Mesenchymal stem cell (in vitro differentiated cells and primary cell): ENCODE data around the gene TRIP12.
"Not testable (repeated sequence)": the region's sequence is repeated elsewhere in the genome, so short reads cannot be mapped to it uniquely, and the experiment has no call there.

Experiments used
- DNase-seq: peaks from one replicate; pipeline ENCODE4 v3.0.0-alpha.2; 2013
- H2AFZ ChIP-seq: one replicate; pipeline ENCODE4 v1.6.1; 2013; ENCODE audit warnings: low read depth, mild to moderate bottlenecking, control low read depth, inconsistent platforms, low read length, moderate library complexity
- H2AK5ac ChIP-seq: 2 replicates; pipeline ENCODE4 v1.6.1; 2013; ENCODE audit warnings: low read length, moderate library complexity, mild to moderate bottlenecking, inconsistent platforms; ENCODE audit not compliant: severe bottlenecking
- H2BK120ac ChIP-seq: one replicate; pipeline ENCODE4 v1.6.1; 2013; ENCODE audit warnings: low read depth, mild to moderate bottlenecking, inconsistent platforms, low read length, moderate library complexity
- H2BK12ac ChIP-seq, 2 experiments: one replicate each; pipeline ENCODE4 v1.6.1; 2013; ENCODE audit warnings: inconsistent platforms in 2 of 2, low read length in 2 of 2, mild to moderate bottlenecking in 2 of 2, moderate library complexity in 2 of 2, control low read depth in 1 of 2
- H2BK15ac ChIP-seq: one replicate; pipeline ENCODE4 v1.6.1; 2013; ENCODE audit warnings: mild to moderate bottlenecking, low read depth, inconsistent platforms; ENCODE audit not compliant: poor library complexity, severe bottlenecking
- H2BK5ac ChIP-seq: 2 replicates; pipeline ENCODE4 v1.6.1; 2013; ENCODE audit warnings: low read depth, mild to moderate bottlenecking, low read length, control low read depth, inconsistent platforms; ENCODE audit not compliant: poor library complexity, severe bottlenecking
- H3K14ac ChIP-seq, 2 experiments: one replicate each; pipeline ENCODE4 v1.6.1; 2013; ENCODE audit warnings: inconsistent platforms in 2 of 2, low read length in 2 of 2, control low read depth in 1 of 2, mild to moderate bottlenecking in 1 of 2, moderate library complexity in 1 of 2
- H3K18ac ChIP-seq, 2 experiments: one replicate each; pipeline ENCODE4 v1.6.1; 2013; ENCODE audit warnings: inconsistent platforms in 2 of 2, low read length in 2 of 2, control low read depth in 1 of 2, low read depth in 1 of 2, mild to moderate bottlenecking in 1 of 2
- H3K23ac ChIP-seq, 2 experiments: one replicate each; pipeline ENCODE4 v1.6.1; 2013; ENCODE audit warnings: inconsistent platforms in 2 of 2, low read length in 2 of 2, mild to moderate bottlenecking in 2 of 2, moderate library complexity in 2 of 2, control low read depth in 1 of 2
- H3K27ac ChIP-seq: 2 replicates; pipeline ENCODE4 v1.5.1; 2013; ENCODE audit warnings: mild to moderate bottlenecking, moderate library complexity, low read length, control low read depth, inconsistent platforms; ENCODE audit not compliant: poor library complexity, severe bottlenecking
- H3K27me3 ChIP-seq, 2 experiments: 2 replicates each; pipeline versions ENCODE4 v1.6.1 to v1.7.0; 2013; ENCODE audit warnings: low read length in 2 of 2, mild to moderate bottlenecking in 2 of 2, moderate library complexity in 2 of 2, control low read depth in 1 of 2, inconsistent platforms in 1 of 2; ENCODE audit not compliant: control insufficient read depth in 1 of 2, insufficient read depth in 1 of 2
- H3K36me3 ChIP-seq, 2 experiments: 2 replicates each; pipeline versions ENCODE4 v1.6.1 to v1.7.0; 2013; ENCODE audit warnings: low read length in 2 of 2, control low read depth in 1 of 2, inconsistent platforms in 1 of 2, low read depth in 1 of 2, mild to moderate bottlenecking in 1 of 2; ENCODE audit not compliant: insufficient read depth in 2 of 2, control insufficient read depth in 1 of 2
- H3K4ac ChIP-seq, 2 experiments: one replicate each; pipeline ENCODE4 v1.6.1; 2013; ENCODE audit warnings: inconsistent platforms in 2 of 2, low read length in 2 of 2, mild to moderate bottlenecking in 2 of 2, moderate library complexity in 2 of 2, control low read depth in 1 of 2, low read depth in 1 of 2
- H3K4me1 ChIP-seq: 2 replicates; pipeline ENCODE4 v1.6.1; 2013; ENCODE audit warnings: low read depth, low read length, control low read depth; ENCODE audit not compliant: control insufficient read depth, insufficient read depth
- H3K4me2 ChIP-seq: 2 replicates; pipeline ENCODE4 v1.6.1; 2013; ENCODE audit warnings: low read length, mild to moderate bottlenecking, inconsistent platforms; ENCODE audit not compliant: poor library complexity, severe bottlenecking
- H3K4me3 ChIP-seq, 2 experiments: 2 replicates each; pipeline versions ENCODE4 v1.5.1 to v1.7.0; 2013; ENCODE audit warnings: low read length in 2 of 2, mild to moderate bottlenecking in 2 of 2, control low read depth in 1 of 2, low read depth in 1 of 2; ENCODE audit not compliant: insufficient read depth in 1 of 2
- H3K79me1 ChIP-seq: replicated peaks from 2 replicates; pipeline ENCODE4 v1.6.1; 2013; ENCODE audit warnings: mild to moderate bottlenecking, control low read depth, low read length, inconsistent platforms; ENCODE audit not compliant: poor library complexity, severe bottlenecking
- H3K9ac ChIP-seq: 2 replicates; pipeline ENCODE4 v1.7.0; 2013; ENCODE audit warnings: mild to moderate bottlenecking, low read length, moderate library complexity
- H3K9me3 ChIP-seq: 2 replicates; pipeline ENCODE4 v1.7.0; 2013; ENCODE audit warnings: mild to moderate bottlenecking, low read length; ENCODE audit not compliant: control insufficient read depth
- H4K8ac ChIP-seq: one replicate; pipeline ENCODE4 v1.6.1; 2013; ENCODE audit warnings: inconsistent platforms, mild to moderate bottlenecking, low read length, moderate library complexity
- H4K91ac ChIP-seq: one replicate; pipeline ENCODE4 v1.6.1; 2013; ENCODE audit warnings: mild to moderate bottlenecking, low read length, inconsistent platforms
- WGBS: methylation state at CpG from one replicate; pipeline ENCODE4 v1.1.7; 2013; ENCODE audit warnings: mixed read lengths; 5-methylcytosine and 5-hydroxymethylcytosine counted together

The TRIP12 gene

DNA sequence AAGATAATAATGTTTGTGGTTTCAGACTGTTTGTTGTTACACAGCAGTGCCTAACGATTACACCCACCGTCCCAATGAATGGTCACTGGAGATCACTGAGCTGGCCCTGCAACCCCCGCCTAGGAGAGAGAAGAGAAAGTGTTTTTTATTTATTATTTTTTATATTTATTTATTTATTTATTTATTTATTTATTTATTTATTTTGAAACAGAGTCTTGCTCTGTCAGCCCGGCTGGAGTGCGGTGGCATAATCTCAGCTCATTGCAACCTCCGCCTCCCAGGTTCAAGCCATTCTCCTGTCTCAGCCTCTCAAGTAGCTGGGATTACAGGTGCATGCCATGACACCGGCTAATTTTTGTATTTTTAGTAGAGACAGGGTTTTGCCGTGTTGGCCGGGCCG is 164.3 kb downstream of the TRIP12 start:
- not testable (repeated sequence) for H3K36me3 ChIP-seq, H2BK12ac ChIP-seq, H3K14ac ChIP-seq, H2BK120ac ChIP-seq, H2BK15ac ChIP-seq, H3K4ac ChIP-seq, H3K27ac ChIP-seq, H3K79me1 ChIP-seq, H4K91ac ChIP-seq, H3K9ac ChIP-seq, DNase-seq, H3K4me2 ChIP-seq, H2AK5ac ChIP-seq, H3K9me3 ChIP-seq, H3K23ac ChIP-seq, H3K4me3 ChIP-seq, H3K4me1 ChIP-seq, H2AFZ ChIP-seq, H2BK5ac ChIP-seq, H4K8ac ChIP-seq, H3K18ac ChIP-seq, H3K27me3 ChIP-seq
- WGBS = 100% methylated on average over 8 of the region's 10 CpGs

DNA sequence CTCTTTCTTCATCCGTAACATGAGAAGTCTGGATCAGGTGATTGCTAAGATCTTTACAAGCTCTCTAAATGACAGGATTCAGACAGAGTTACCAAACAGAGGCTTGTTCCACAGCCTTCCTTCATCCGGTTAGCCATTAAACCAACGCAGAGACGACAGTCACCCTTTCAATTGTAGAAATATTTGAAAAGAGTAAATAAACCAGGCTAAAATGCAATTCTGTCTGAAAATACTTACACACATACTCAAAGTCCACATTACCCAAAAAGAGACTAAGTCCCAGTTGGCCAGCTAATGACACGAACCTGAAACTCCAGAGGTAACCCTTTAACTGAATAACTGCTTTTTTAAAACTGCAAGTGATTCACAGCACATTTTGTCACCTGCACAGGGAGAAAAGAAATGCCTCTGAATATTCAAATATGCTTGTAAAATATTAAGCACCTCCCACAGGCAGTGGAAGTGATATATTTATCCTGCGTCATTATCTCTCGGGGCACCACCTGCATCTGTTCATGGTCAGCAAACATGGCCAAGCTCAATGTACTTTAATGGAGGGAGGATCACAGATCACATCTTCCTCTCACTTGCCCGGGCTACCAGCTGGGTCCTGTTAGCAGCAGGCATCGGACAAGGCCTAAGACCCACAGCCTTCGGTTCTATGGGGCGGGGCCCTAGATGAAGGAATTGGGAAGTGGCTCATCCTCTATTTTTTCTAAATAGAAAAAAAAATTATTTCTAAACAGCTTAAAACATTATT is 168.7 kb downstream of the TRIP12 start:
- Histone ChIP-seq H4K91ac (no peak overlapping the region), H3K27ac (no peak overlapping the region), H3K79me1 (no peaks in the 10 kb centered on the region), H3K23ac (no peak overlapping the region), H2BK5ac (no peak overlapping the region), H3K18ac (no peak overlapping the region), H3K9me3 (no peaks in the 10 kb centered on the region), H2BK12ac (no peak overlapping the region), H2BK15ac (no peak overlapping the region), H3K27me3 (no peaks in the 10 kb centered on the region), H2AK5ac (no peak overlapping the region), H3K4ac (no peak overlapping the region), H3K9ac (no peak overlapping the region), H3K14ac (no peak overlapping the region), H3K4me2 (no peak overlapping the region), H2BK120ac (no peak overlapping the region), H2AFZ (no peak overlapping the region), H3K4me1 (no peaks in the 10 kb centered on the region), H4K8ac (no peak overlapping the region), H3K4me3 (no peak overlapping the region), H3K36me3 (peaks cover 0 to 3% of the 10 kb centered on the region in 2 experiments)
- DNase-seq = no peak
- 97% methylated on average over 5 of the region's 11 CpGs for WGBS

DNA sequence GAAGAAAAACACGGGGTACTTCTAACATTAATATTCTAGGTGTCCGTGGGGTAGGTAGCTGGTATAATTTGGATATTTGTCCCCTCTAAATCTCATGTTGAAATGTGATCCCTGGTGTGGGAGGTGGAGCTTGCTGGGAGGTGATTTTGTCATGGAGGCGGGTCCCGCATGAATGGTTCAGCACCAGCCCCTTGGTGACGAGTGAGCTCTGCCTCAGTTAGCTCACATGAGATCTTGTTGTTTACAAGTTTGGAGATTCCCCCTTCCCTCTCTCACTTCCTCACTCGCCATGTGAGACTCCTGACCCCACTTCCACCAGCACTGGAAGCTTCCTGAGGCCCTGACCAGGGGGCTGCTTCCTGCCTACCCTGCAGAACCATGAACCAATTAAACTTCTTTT is 172.0 kb downstream of the TRIP12 start:
- H4K91ac ChIP-seq = no peak overlapping the region
- H3K4ac ChIP-seq = no peak overlapping the region
- no peak overlapping the region for H2BK12ac ChIP-seq
- no peaks in the 10 kb centered on the region for H3K79me1 ChIP-seq
- H3K9me3 ChIP-seq = no peaks in the 10 kb centered on the region
- H3K23ac ChIP-seq = no peak overlapping the region
- no peak overlapping the region for H3K4me2 ChIP-seq
- no peak overlapping the region for H3K18ac ChIP-seq
- H3K4me1 ChIP-seq = no peaks in the 10 kb centered on the region
- H2AFZ ChIP-seq = no peak overlapping the region
- no peak overlapping the region for H4K8ac ChIP-seq
- H2AK5ac ChIP-seq = no peak overlapping the region
- DNase-seq = no peak
- no peak overlapping the region for H3K27ac ChIP-seq
- no peaks in the 10 kb centered on the region for H3K36me3 ChIP-seq
- H3K27me3 ChIP-seq = no peaks in the 10 kb centered on the region
- H2BK5ac ChIP-seq = no peak overlapping the region
- H3K14ac ChIP-seq = no peak overlapping the region
- 93% methylated on average over 6 of the region's 6 CpGs for WGBS
- H2BK120ac ChIP-seq = no peak overlapping the region
- H2BK15ac ChIP-seq = no peak overlapping the region
- H3K9ac ChIP-seq = no peak overlapping the region
- no peak overlapping the region for H3K4me3 ChIP-seq

DNA sequence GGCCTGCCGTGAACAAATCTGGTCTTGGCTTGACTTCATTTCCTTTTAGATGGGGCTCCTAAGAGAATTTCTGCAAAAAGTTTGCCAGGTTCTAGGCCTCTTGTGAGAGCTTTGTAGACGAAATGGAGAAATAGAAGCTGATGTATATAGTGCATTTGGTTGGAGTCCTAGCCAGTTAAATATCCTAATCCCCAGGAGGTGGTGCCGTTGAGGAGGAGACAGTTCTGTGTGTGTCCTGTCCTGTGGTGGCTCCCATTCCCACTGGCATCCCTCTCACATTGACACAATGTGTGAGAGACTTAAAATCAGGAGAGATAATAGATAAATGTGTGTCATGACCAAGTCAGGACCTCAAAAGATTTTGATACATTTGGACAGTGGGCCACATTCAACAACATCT is 172.9 kb downstream of the TRIP12 start:
- Histone ChIP-seq H3K27ac (no peak overlapping the region), H3K4me1 (no peaks in the 10 kb centered on the region), H2BK12ac (no peak overlapping the region), H3K4ac (no peak overlapping the region), H2BK15ac (no peak overlapping the region), H4K91ac (no peak overlapping the region), H2AFZ (no peak overlapping the region), H2BK5ac (no peak overlapping the region), H2AK5ac (no peak overlapping the region), H3K4me2 (no peak overlapping the region), H3K18ac (no peak overlapping the region), H3K23ac (no peak overlapping the region), H3K9me3 (no peaks in the 10 kb centered on the region), H3K27me3 (no peaks in the 10 kb centered on the region), H3K79me1 (no peaks in the 10 kb centered on the region), H2BK120ac (no peak overlapping the region), H3K36me3 (no peaks in the 10 kb centered on the region), H3K9ac (no peak overlapping the region), H3K4me3 (no peak overlapping the region), H3K14ac (no peak overlapping the region), H4K8ac (no peak overlapping the region)
- 96% methylated on average over 3 of the region's 3 CpGs for WGBS
- DNase-seq = no peak
